Nephron (organoid): ENCODE data around the gene MLST8.

Source experiments
- H3K27ac Mint-ChIP-seq, 3 experiments: 2 replicates each; pipeline ENCODE4 v1.8.0; 2020; ENCODE audit warnings: mixed read lengths in 3 of 3, mild to moderate bottlenecking in 2 of 3, moderate library complexity in 1 of 3
- H3K27me3 Mint-ChIP-seq: 2 replicates; pipeline ENCODE4 v1.8.0; 2021; ENCODE audit warnings: low read depth, mild to moderate bottlenecking, moderate library complexity, mixed read lengths
- H3K36me3 Mint-ChIP-seq: 2 replicates; pipeline ENCODE4 v1.8.0; 2020; ENCODE audit warnings: low read depth, mixed read lengths
- H3K4me1 Mint-ChIP-seq: 2 replicates; pipeline ENCODE4 v1.8.0; 2020; ENCODE audit warnings: mixed read lengths
- H3K4me3 Mint-ChIP-seq, 3 experiments: 2 replicates each; pipeline ENCODE4 v1.8.0; 2020; ENCODE audit warnings: mild to moderate bottlenecking in 3 of 3, mixed read lengths in 3 of 3, moderate library complexity in 2 of 3
- H3K9me3 Mint-ChIP-seq: 2 replicates; pipeline ENCODE4 v1.8.0; 2020; ENCODE audit warnings: mixed read lengths
- CTCF ChIP-seq, 3 experiments: fragments of 200-600 bp; sonication (generic); IDR thresholded peaks; one replicate each; pipeline ENCODE4 v1.5.0; 2021; ENCODE audit warnings: antibody characterized with exemption in 3 of 3; ENCODE audit not compliant: unreplicated experiment in 3 of 3

Gene MLST8

GRCh38 chr16:2159175-2159838 lies 45.9 kb upstream of the MLST8 start:
- H3K9me3 Mint-ChIP-seq, result no peaks in the 10 kb centered on the region
- TF ChIP-seq CTCF (IDR thresholded peaks at IDR 0.05; ENCODE audit: unreplicated experiment in 3 of 3), result no peak
- H3K36me3 Mint-ChIP-seq, result no peaks in the 10 kb centered on the region
- H3K4me1 Mint-ChIP-seq, result peaks cover 27% of the 10 kb centered on the region
- peak overlapping the region; percentile 17 to 91 (median 85) for H3K27ac Mint-ChIP-seq
- peak overlapping the region; percentile 34 to 74 (median 67) for H3K4me3 Mint-ChIP-seq
- no peaks in the 10 kb centered on the region for H3K27me3 Mint-ChIP-seq

GRCh38 chr16:2160915-2161551 lies 44.2 kb upstream of the MLST8 start:
- H3K9me3 Mint-ChIP-seq, result no peaks in the 10 kb centered on the region
- TF ChIP-seq CTCF (IDR thresholded peaks at IDR 0.05; ENCODE audit: unreplicated experiment in 3 of 3), result no peak
- H3K36me3 Mint-ChIP-seq, result peaks cover 2% of the 10 kb centered on the region
- H3K4me1 Mint-ChIP-seq, result peaks cover 21% of the 10 kb centered on the region
- no peaks in the 10 kb centered on the region for H3K27me3 Mint-ChIP-seq
- no peak overlapping the region for H3K4me3 Mint-ChIP-seq
- H3K27ac Mint-ChIP-seq, result no peak overlapping the region

GRCh38 chr16:2161911-2162310 lies 43.3 kb upstream of the MLST8 start:
- no peaks in the 10 kb centered on the region for H3K9me3 Mint-ChIP-seq
- peaks cover 12% of the 10 kb centered on the region for H3K4me1 Mint-ChIP-seq
- H3K27me3 Mint-ChIP-seq, result no peaks in the 10 kb centered on the region
- no peak overlapping the region for H3K27ac Mint-ChIP-seq
- TF ChIP-seq CTCF (IDR thresholded peaks at IDR 0.05; ENCODE audit: unreplicated experiment in 3 of 3), result no peak
- H3K4me3 Mint-ChIP-seq, result no peak overlapping the region
- peaks cover 4% of the 10 kb centered on the region for H3K36me3 Mint-ChIP-seq

- Mint-ChIP-seq H3K4me3 (no peak overlapping the region), H3K9me3 (no peaks in the 10 kb centered on the region), H3K27ac (no peak overlapping the region), H3K36me3 (peaks cover 4% of the 10 kb centered on the region), H3K27me3 (no peaks in the 10 kb centered on the region), H3K4me1 (peaks cover 7% of the 10 kb centered on the region)
- TF ChIP-seq CTCF (IDR thresholded peaks at IDR 0.05; ENCODE audit: unreplicated experiment in 3 of 3), result no peak
Measured at GRCh38 chr16:2162676-2163118, 42.6 kb upstream of the MLST8 start.

- H3K4me3 Mint-ChIP-seq, result no peak overlapping the region
- H3K36me3 Mint-ChIP-seq, result peaks cover 4% of the 10 kb centered on the region
- H3K9me3 Mint-ChIP-seq, result no peaks in the 10 kb centered on the region
- H3K4me1 Mint-ChIP-seq, result peaks cover 7% of the 10 kb centered on the region
- no peak for TF ChIP-seq CTCF (IDR thresholded peaks at IDR 0.05; ENCODE audit: unreplicated experiment in 3 of 3)
- no peak overlapping the region for H3K27ac Mint-ChIP-seq
- no peaks in the 10 kb centered on the region for H3K27me3 Mint-ChIP-seq
Measured at GRCh38 chr16:2163211-2163881, 41.9 kb upstream of the MLST8 start.
